ENCODE measurements around the gene MYRIP. TPM values are rescaled to one million over a fixed set of nuclear protein-coding genes. Genes with fewer than 3 reads are reported as not detected.

Gene MYRIP
- total RNA-seq, 1 experiment from 2014 or later: 0.44 TPM

GRCh38 chr3:40228792-40229350, 419.5 kb downstream of the MYRIP start:
- Histone ChIP-seq H3K9me3 (ENCODE audit: control insufficient read depth in 1 of 2, insufficient read depth in 1 of 2, low read depth in 1 of 2, low read length in 2 of 2) (no peaks in the 10 kb centered on the region), H3K79me2 (ENCODE audit: insufficient read depth, low read length) (no peaks in the 10 kb centered on the region), H3K9me2 (ENCODE audit: insufficient read depth) (no peaks in the 10 kb centered on the region), H2AFZ (ENCODE audit: low read depth, low read length, poor library complexity, severe bottlenecking) (no peak overlapping the region), H4K20me1 (ENCODE audit: insufficient read depth) (no peaks in the 10 kb centered on the region), H3K27ac (ENCODE audit: low read depth, low read length) (no peak overlapping the region), H3K9ac (ENCODE audit: low read length) (no peak overlapping the region), H3K4me2 (ENCODE audit: low read length) (no peak overlapping the region), H3K4me3 (replicated peaks in 1 of 2; ENCODE audit: low read depth in 1 of 2, low read length in 2 of 2) (no peak overlapping the region), H3K4me1 (ENCODE audit: control insufficient read depth in 1 of 2, insufficient read depth in 2 of 2, low read length in 2 of 2) (no peaks in the 10 kb centered on the region), H3K36me3 (ENCODE audit: control insufficient read depth in 1 of 2, insufficient read depth in 2 of 2, low read length in 2 of 2) (no peaks in the 10 kb centered on the region), H3K27me3 (ENCODE audit: insufficient read depth, low read length) (peaks cover 10% of the 10 kb centered on the region; the same call in 1 of the 2 replicates)
- TF ChIP-seq SP1 (IDR thresholded peaks at IDR 0.05; ENCODE audit: low read depth) (no peak), ZNF274 (IDR thresholded peaks at IDR 0.05; ENCODE audit: low read depth, low read length) (no peak), CTCF (IDR thresholded peaks at IDR 0.05 in 2 of 3, conservative IDR thresholded peaks at IDR 0.05 in 1 of 3; ENCODE audit: borderline replicate concordance in 1 of 3, insufficient read depth in 1 of 3, low read depth in 2 of 3, low read length in 2 of 3) (no peak), TCF7L2 (IDR thresholded peaks at IDR 0.05; ENCODE audit: borderline replicate concordance, extremely low read depth, insufficient read depth, insufficient read length) (no peak), JUND (IDR thresholded peaks at IDR 0.05) (no peak), CBX3 (IDR thresholded peaks at IDR 0.05; ENCODE audit: low read depth) (no peak), EZH2 (IDR thresholded peaks at IDR 0.05) (no peak), RAD21 (IDR thresholded peaks at IDR 0.05; ENCODE audit: low read depth) (no peak), SRF (IDR thresholded peaks at IDR 0.05; ENCODE audit: low read depth) (no peak), ZBTB33 (IDR thresholded peaks at IDR 0.05; ENCODE audit: extremely low read depth, insufficient replicate concordance, low read length) (no peak), POLR2A (IDR thresholded peaks at IDR 0.05; ENCODE audit: borderline replicate concordance, extremely low read depth, insufficient read depth, insufficient read length) (no peak), CEBPB (IDR thresholded peaks at IDR 0.05; ENCODE audit: low read depth) (no peak)
- TF ChIP-seq, protein P1, sequence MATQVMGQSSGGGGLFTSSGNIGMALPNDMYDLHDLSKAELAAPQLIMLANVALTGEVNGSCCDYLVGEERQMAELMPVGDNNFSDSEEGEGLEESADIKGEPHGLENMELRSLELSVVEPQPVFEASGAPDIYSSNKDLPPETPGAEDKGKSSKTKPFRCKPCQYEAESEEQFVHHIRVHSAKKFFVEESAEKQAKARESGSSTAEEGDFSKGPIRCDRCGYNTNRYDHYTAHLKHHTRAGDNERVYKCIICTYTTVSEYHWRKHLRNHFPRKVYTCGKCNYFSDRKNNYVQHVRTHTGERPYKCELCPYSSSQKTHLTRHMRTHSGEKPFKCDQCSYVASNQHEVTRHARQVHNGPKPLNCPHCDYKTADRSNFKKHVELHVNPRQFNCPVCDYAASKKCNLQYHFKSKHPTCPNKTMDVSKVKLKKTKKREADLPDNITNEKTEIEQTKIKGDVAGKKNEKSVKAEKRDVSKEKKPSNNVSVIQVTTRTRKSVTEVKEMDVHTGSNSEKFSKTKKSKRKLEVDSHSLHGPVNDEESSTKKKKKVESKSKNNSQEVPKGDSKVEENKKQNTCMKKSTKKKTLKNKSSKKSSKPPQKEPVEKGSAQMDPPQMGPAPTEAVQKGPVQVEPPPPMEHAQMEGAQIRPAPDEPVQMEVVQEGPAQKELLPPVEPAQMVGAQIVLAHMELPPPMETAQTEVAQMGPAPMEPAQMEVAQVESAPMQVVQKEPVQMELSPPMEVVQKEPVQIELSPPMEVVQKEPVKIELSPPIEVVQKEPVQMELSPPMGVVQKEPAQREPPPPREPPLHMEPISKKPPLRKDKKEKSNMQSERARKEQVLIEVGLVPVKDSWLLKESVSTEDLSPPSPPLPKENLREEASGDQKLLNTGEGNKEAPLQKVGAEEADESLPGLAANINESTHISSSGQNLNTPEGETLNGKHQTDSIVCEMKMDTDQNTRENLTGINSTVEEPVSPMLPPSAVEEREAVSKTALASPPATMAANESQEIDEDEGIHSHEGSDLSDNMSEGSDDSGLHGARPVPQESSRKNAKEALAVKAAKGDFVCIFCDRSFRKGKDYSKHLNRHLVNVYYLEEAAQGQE (IDR thresholded peaks at IDR 0.05; ENCODE audit: low read depth): no peak
- TF ChIP-seq, protein P2, sequence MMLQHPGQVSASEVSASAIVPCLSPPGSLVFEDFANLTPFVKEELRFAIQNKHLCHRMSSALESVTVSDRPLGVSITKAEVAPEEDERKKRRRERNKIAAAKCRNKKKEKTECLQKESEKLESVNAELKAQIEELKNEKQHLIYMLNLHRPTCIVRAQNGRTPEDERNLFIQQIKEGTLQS (IDR thresholded peaks at IDR 0.05): no peak
- POLR2A ChIA-PET: no interaction called here
- RAD21 ChIA-PET (ENCODE audit: low non-redundant PET in 1 of 2, low total read pairs in 2 of 2, uncharacterized antibody in 2 of 2, unreplicated experiment in 2 of 2): no interaction called here
- intact Hi-C loops (cut with micrococcal nuclease): no loop called here
- CTCF ChIA-PET: no interaction called here
- DNase-seq (ENCODE audit: low read depth, low spot score) (no peak), ATAC-seq (no peak)
- no TSS peak for BruUV-seq (replicated peaks)

All from HCT116 (cell line).